H1 (cell line): ENCODE measurements around the gene ADGRD2. TPM values are rescaled to one million over a fixed set of nuclear protein-coding genes. Genes with fewer than 3 reads are reported as not detected.
A peak's percentile ranks its signal among the peaks of the same experiment; 100 is the strongest.

Experiments used
- CTCF ChIA-PET: fragments of 300-600 bp; sonication (Branson Sonifier 250); formaldehyde crosslinking; loops from one replicate; lab custom pipeline; 2021; ENCODE audit not compliant: partially characterized antibody; lab: Charles Lee
- POLR2A ChIA-PET: fragments of 300-600 bp; sonication (Branson Sonifier 250); formaldehyde crosslinking; loops from one replicate; lab custom pipeline; 2021; ENCODE audit warnings: inconsistent platforms; ENCODE audit not compliant: partially characterized antibody; lab: Charles Lee
- DNase-seq, 2 experiments: peaks; one replicate each; pipeline versions ENCODE4 v3.0.0 to v3.0.0-alpha.2; 2010 to 2022; ENCODE audit warnings: low spot score in 2 of 2, low read depth in 1 of 2, mixed read lengths in 1 of 2
- FAIRE-seq: peaks from 2 replicates; lab custom pipeline; 2011; peaks lifted over from hg19 to GRCh38; lab: Jason Lieb, UNC
- H2AFZ ChIP-seq: 2 replicates; pipeline ENCODE4 v1.8.1; 2012; ENCODE audit warnings: low read length, inconsistent platforms
- H2AK5ac ChIP-seq: 2 replicates; pipeline ENCODE4 v1.6.1; 2013; ENCODE audit warnings: low read depth, low read length
- H2BK120ac ChIP-seq: replicated peaks from 2 replicates; pipeline ENCODE3; 2013; ENCODE audit warnings: low read depth, low read length, inconsistent platforms
- H2BK12ac ChIP-seq: 2 replicates; pipeline ENCODE4 v1.6.1; 2013; ENCODE audit warnings: low read depth, low read length
- H2BK15ac ChIP-seq: 2 replicates; pipeline ENCODE4 v1.6.1; 2013; ENCODE audit warnings: low read length
- H2BK20ac ChIP-seq: 2 replicates; pipeline ENCODE4 v1.6.1; 2013; ENCODE audit warnings: low read length
- H2BK5ac ChIP-seq: 2 replicates; pipeline ENCODE4 v1.6.1; 2013; ENCODE audit warnings: low read depth, low read length
- H3K14ac ChIP-seq: 2 replicates; pipeline ENCODE4 v1.6.1; 2013; ENCODE audit warnings: inconsistent platforms; ENCODE audit not compliant: insufficient read length
- H3K18ac ChIP-seq: 2 replicates; pipeline ENCODE4 v1.6.1; 2013; ENCODE audit warnings: low read length; ENCODE audit errors: extremely low read depth
- H3K23ac ChIP-seq: 2 replicates; pipeline ENCODE4 v1.6.1; 2013; ENCODE audit warnings: inconsistent platforms; ENCODE audit not compliant: insufficient read length
- H3K23me2 ChIP-seq: 2 replicates; pipeline ENCODE4 v1.6.1; 2013; ENCODE audit warnings: low read depth, low read length
- H3K27ac ChIP-seq: 2 replicates; pipeline ENCODE4 v1.6.1; 2011; ENCODE audit warnings: low read depth, low read length, inconsistent platforms
- H3K27me3 ChIP-seq, 4 experiments: replicated peaks in 1 of 4; 1 replicate in 1 of 4; 2 replicates in 3 of 4; pipeline versions ENCODE4 v1.6.1 to v1.8.1; 2011 to 2013; ENCODE audit warnings: low read length in 3 of 4, mild to moderate bottlenecking in 3 of 4, inconsistent platforms in 2 of 4, mixed read lengths in 2 of 4, moderate library complexity in 1 of 4; ENCODE audit not compliant: control insufficient read depth in 3 of 4, insufficient read depth in 3 of 4; ENCODE audit errors: extremely low read depth in 1 of 4
- H3K36me3 ChIP-seq, 4 experiments: 2 replicates each; pipeline versions ENCODE4 v1.6.1 to v1.8.1; 2011 to 2013; ENCODE audit warnings: mild to moderate bottlenecking in 4 of 4, low read length in 3 of 4, moderate library complexity in 2 of 4, control low read depth in 1 of 4, inconsistent platforms in 1 of 4; ENCODE audit not compliant: insufficient read depth in 4 of 4, control insufficient read depth in 2 of 4
- H3K4ac ChIP-seq: replicated peaks from 2 replicates; pipeline ENCODE3; 2013; ENCODE audit warnings: low read length, low read depth, mixed read lengths, inconsistent platforms; ENCODE audit not compliant: insufficient read length
- H3K4me1 ChIP-seq, 4 experiments: replicated peaks in 1 of 4; 1 replicate in 1 of 4; 2 replicates in 3 of 4; pipeline versions ENCODE4 v1.6.1 to v1.8.1; 2011 to 2013; ENCODE audit warnings: low read length in 3 of 4, inconsistent platforms in 2 of 4, mixed read lengths in 1 of 4; ENCODE audit not compliant: insufficient read depth in 4 of 4, control insufficient read depth in 3 of 4
- H3K4me2 ChIP-seq, 2 experiments: 2 replicates each; pipeline versions ENCODE4 v1.6.1 to v1.8.1; 2011 to 2013; ENCODE audit warnings: low read depth in 2 of 2, low read length in 2 of 2, control low read depth in 1 of 2, inconsistent platforms in 1 of 2, mild to moderate bottlenecking in 1 of 2; ENCODE audit not compliant: insufficient read depth in 1 of 2
- H3K4me3 ChIP-seq, 4 experiments: fragments of 200-600, 300-600 bp in 1 of 4; sonication (generic), shearing (Covaris generic), sonication (Bioruptor Twin) in 1 of 4; 2 replicates each; pipeline versions ENCODE4 v1.5.1 to v1.8.1; 2011 to 2016; ENCODE audit warnings: low read length in 4 of 4, low read depth in 3 of 4, control low read depth in 2 of 4, inconsistent platforms in 2 of 4, mild to moderate bottlenecking in 2 of 4, mixed read lengths in 1 of 4, moderate library complexity in 1 of 4; ENCODE audit not compliant: insufficient read depth in 2 of 4; ENCODE audit errors: extremely low read depth in 1 of 4
- H3K56ac ChIP-seq: replicated peaks from 2 replicates; pipeline ENCODE3; 2013; ENCODE audit warnings: low read depth, mild to moderate bottlenecking, mixed read lengths, low read length, inconsistent platforms; ENCODE audit not compliant: insufficient read length
- H3K79me1 ChIP-seq: 2 replicates; pipeline ENCODE4 v1.6.1; 2013; ENCODE audit warnings: low read depth, low read length, control low read depth
- H3K79me2 ChIP-seq, 2 experiments: 2 replicates each; pipeline versions ENCODE4 v1.6.1 to v1.8.1; 2012 to 2013; ENCODE audit warnings: low read length in 2 of 2, mild to moderate bottlenecking in 2 of 2, inconsistent platforms in 1 of 2; ENCODE audit not compliant: insufficient read depth in 2 of 2, control insufficient read depth in 1 of 2
- H3K9ac ChIP-seq, 4 experiments: replicated peaks in 1 of 4; 1 replicate in 1 of 4; 2 replicates in 3 of 4; pipeline versions ENCODE4 v1.6.1 to v1.8.1; 2011 to 2013; ENCODE audit warnings: low read depth in 3 of 4, low read length in 3 of 4, control low read depth in 2 of 4, mild to moderate bottlenecking in 2 of 4, moderate library complexity in 2 of 4, inconsistent platforms in 1 of 4; ENCODE audit errors: extremely low read depth in 1 of 4
- H3K9me3 ChIP-seq, 2 experiments: 2 replicates each; pipeline versions ENCODE4 v1.6.1 to v1.8.1; 2012 to 2013; ENCODE audit warnings: mild to moderate bottlenecking in 2 of 2, moderate library complexity in 2 of 2, control low read depth in 1 of 2, inconsistent platforms in 1 of 2, low read depth in 1 of 2, low read length in 1 of 2, mixed read lengths in 1 of 2; ENCODE audit not compliant: insufficient read depth in 2 of 2
- H4K20me1 ChIP-seq, 2 experiments: replicated peaks in 1 of 2; 2 replicates each; pipeline versions ENCODE3 to v1.8.1; 2011 to 2013; ENCODE audit warnings: inconsistent platforms in 2 of 2, low read length in 2 of 2, mild to moderate bottlenecking in 1 of 2; ENCODE audit not compliant: insufficient read depth in 2 of 2, control insufficient read depth in 1 of 2
- H4K5ac ChIP-seq: 2 replicates; pipeline ENCODE4 v1.6.1; 2013; ENCODE audit warnings: low read length, low read depth, mixed read lengths, inconsistent platforms; ENCODE audit not compliant: insufficient read length
- H4K8ac ChIP-seq: 2 replicates; pipeline ENCODE4 v1.8.0; 2013; ENCODE audit warnings: mild to moderate bottlenecking, moderate library complexity, low read length, inconsistent platforms; ENCODE audit not compliant: insufficient read depth; ENCODE audit errors: extremely low read depth
- H4K91ac ChIP-seq: replicated peaks from 2 replicates; pipeline ENCODE3; 2013; ENCODE audit warnings: low read length, mixed read lengths, inconsistent platforms; ENCODE audit not compliant: insufficient read length
- GTF2F1 ChIP-seq: IDR thresholded peaks from 2 replicates; pipeline ENCODE4 v1.6.1; 2012; ENCODE audit warnings: low read depth, low read length, improper control_type of control experiment, borderline replicate concordance
- JUN ChIP-seq: IDR thresholded peaks from 2 replicates; pipeline ENCODE4 v1.6.1; 2011; ENCODE audit warnings: low read depth, mild to moderate bottlenecking, improper control_type of control experiment, low read length
- JUND ChIP-seq: IDR thresholded peaks from 2 replicates; pipeline ENCODE4 v1.6.1; 2011; ENCODE audit warnings: mild to moderate bottlenecking, improper control_type of control experiment, low read length
- POLR2AphosphoS5 ChIP-seq: IDR thresholded peaks from 2 replicates; pipeline ENCODE4 v1.6.1; 2011; ENCODE audit warnings: low read depth, low read length
- RNF2 ChIP-seq: fragments of 200-900, 300-1000 bp; sonication (generic); IDR thresholded peaks from 2 replicates; pipeline ENCODE4 v1.7.1; 2016; ENCODE audit warnings: borderline replicate concordance, low read depth, mild to moderate bottlenecking, antibody characterized with exemption, low read length; ENCODE audit not compliant: poor library complexity, severe bottlenecking; ENCODE audit errors: missing control alignments
- SAP30 ChIP-seq: fragments of 300-600 bp; sonication (generic); IDR thresholded peaks from 2 replicates; pipeline ENCODE4 v1.7.1; 2012; ENCODE audit warnings: low read length, moderate library complexity, mild to moderate bottlenecking, inconsistent platforms; ENCODE audit not compliant: insufficient read depth, insufficient replicate concordance
- SP1 ChIP-seq: IDR thresholded peaks from 2 replicates; pipeline ENCODE4 v1.6.1; 2011; ENCODE audit warnings: low read depth, low read length
- SP2 ChIP-seq: IDR thresholded peaks from 2 replicates; pipeline ENCODE4 v1.6.1; 2012; ENCODE audit warnings: mild to moderate bottlenecking, low read length, inconsistent platforms
- SP4 ChIP-seq: IDR thresholded peaks from 2 replicates; pipeline ENCODE4 v1.6.1; 2012; ENCODE audit warnings: low read length, inconsistent platforms
- TEAD4 ChIP-seq: IDR thresholded peaks from 2 replicates; pipeline ENCODE4 v1.6.1; 2012; ENCODE audit warnings: low read depth, low read length, inconsistent platforms, mixed read lengths
- WGBS, 2 experiments: shearing (Covaris generic) in 1 of 2; methylation state at CpG; one replicate each; pipeline versions ENCODE4 v1.1.6 to v1.1.7; 2013 to 2015; ENCODE audit warnings: low lambda C conversion rate in 2 of 2, mixed read lengths in 2 of 2, inconsistent platforms in 1 of 2, low coverage in 1 of 2, missing lambda C conversion rate in 1 of 2; ENCODE audit not compliant: insufficient replicate concordance in 2 of 2, insufficient coverage in 1 of 2, insufficient read length in 1 of 2; ENCODE audit errors: extremely low coverage in 1 of 2, missing lambda C conversion rate in 1 of 2; 5-methylcytosine and 5-hydroxymethylcytosine counted together
- polyA plus RNA-seq, 7 experiments: library from polyadenylated mRNA; depleted of rRNA in 3 of 7; stranded (reverse) in 5 of 7; unstranded in 2 of 7; fragments of >200 nt in 5 of 7; fragments of 200-250 nt in 2 of 7; gene quantifications; 1 replicate in 5 of 7; 2 replicates in 1 of 7; 4 replicates in 1 of 7; pipeline versions ENCODE4 v1.2.1 to v1.2.3, GENCODE V29; 2011 to 2013; ENCODE audit warnings: missing spikeins in 2 of 7, mixed read lengths in 2 of 7
- total RNA-seq: library from RNA; stranded (reverse); fragmentation: NEBNext Ultra II Directional; extraction: Animal tissue kit (Norgen Biotek cat#: 25700); gene quantifications from 2 replicates; pipeline ENCODE4 v1.2.1, GENCODE V29; 2021
- TF ChIP-seq, protein P1 (sequence below): IDR thresholded peaks from 2 replicates; pipeline ENCODE4 v1.6.1; 2012; ENCODE audit warnings: inconsistent platforms

ADGRD2 gene
- total and polyA plus RNA-seq, 2 of the 8 experiments (the other 6 are each of a cell fraction or from before 2014, with no cell fraction given), result 0.41 to 1.4 TPM

DNA sequence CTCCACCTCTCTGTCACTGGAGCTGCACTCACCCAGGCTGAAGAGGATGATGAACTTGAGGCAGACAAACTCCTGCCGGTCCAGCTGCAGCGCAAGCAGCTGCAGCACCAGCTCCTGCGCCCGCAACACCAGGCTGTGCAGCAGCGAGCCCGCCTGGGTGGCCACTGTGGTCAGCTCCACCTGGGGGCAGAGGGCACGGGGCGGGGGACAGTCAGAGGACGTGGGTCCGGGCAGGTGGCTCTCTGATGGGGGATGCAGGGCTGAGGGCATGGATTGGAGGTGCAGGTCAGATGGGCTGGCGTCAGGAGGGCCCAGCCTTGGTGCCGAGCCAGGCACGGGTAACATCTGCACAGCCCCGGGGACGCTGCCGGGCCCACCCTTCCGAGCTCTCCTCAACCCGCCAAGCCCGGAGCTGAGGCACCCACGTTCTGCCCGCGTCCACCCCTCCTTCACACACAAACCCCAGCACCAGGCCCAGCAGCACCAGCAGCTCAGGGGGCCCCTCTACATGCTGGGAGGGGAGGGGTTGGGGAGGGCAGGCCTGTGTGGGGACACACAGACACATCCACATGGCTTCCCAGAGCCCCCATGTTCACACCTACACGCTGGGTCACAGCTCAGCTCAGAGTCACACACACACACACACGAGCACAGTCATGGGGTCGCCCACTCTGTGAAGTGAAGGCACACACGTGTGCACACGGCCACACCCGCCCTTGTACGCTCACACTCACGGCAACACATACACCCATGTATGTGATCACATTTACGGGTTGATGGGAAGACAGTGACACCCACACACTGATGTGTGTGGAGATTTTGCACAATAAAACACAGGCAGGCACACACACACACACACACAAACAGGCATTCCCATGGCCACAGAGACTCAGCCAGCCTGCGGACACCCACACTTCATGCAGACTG is 41.1 kb downstream of the ADGRD2 start:
- Histone ChIP-seq H3K79me1 (no peaks in the 10 kb centered on the region), H3K23me2 (no peaks in the 10 kb centered on the region; the same call in 1 of the 2 replicates), H3K14ac (no peak overlapping the region), H3K4ac (no peak overlapping the region), H3K27me3 (peaks cover 0 to 6% (median 2%) of the 10 kb centered on the region in 4 experiments; a peak in 4 of 7 replicates), H3K18ac (no peak overlapping the region), H3K4me3 (no peak overlapping the region), H2BK20ac (no peak overlapping the region), H3K9me3 (no peaks in the 10 kb centered on the region), H2BK5ac (peak overlapping the region; percentile 35; the same call in 1 of the 2 replicates), H2AFZ (no peak overlapping the region), H4K8ac (no peak overlapping the region; the same call in none of the 2 replicates), H2BK15ac (peak overlapping the region; percentile 81; the same call in 1 of the 2 replicates), H2BK120ac (no peak overlapping the region), H4K5ac (no peak overlapping the region), H2AK5ac (no peak overlapping the region), H4K20me1 (peaks cover 0 to 2% of the 10 kb centered on the region in 2 experiments), H3K4me1 (peaks cover 0 to 12% (median 3%) of the 10 kb centered on the region in 4 experiments; a peak in 3 of 7 replicates), H3K4me2 (no peak overlapping the region), H3K36me3 (no peaks in the 10 kb centered on the region), H2BK12ac (peak overlapping the region; percentile 9; the same call in 1 of the 2 replicates), H3K27ac (no peak overlapping the region), H3K56ac (no peak overlapping the region), H3K9ac (no peak overlapping the region), H4K91ac (no peak overlapping the region), H3K79me2 (no peaks in the 10 kb centered on the region), H3K23ac (no peak overlapping the region)
- FAIRE-seq (no peak), DNase-seq (no peak)
- ChIA-PET POLR2A (no interaction called here), CTCF (interaction anchor here (0.7 to 2.2 kb wide), 2 partner anchors 14 to 982 kb away, joined by 3 to 11 read pairs; no protein-coding TSS in a partner anchor)
- 92% methylated on average over 32 of the region's 32 CpGs; no CpG with 5 or more reads in 1 of the 2 experiments for WGBS, 2 experiments
- TF ChIP-seq SAP30, result no peak
- no peak for TF ChIP-seq GTF2F1
- no peak for TF ChIP-seq POLR2AphosphoS5
- no peak for TF ChIP-seq SP1
- no peak for TF ChIP-seq JUND
- TF ChIP-seq, protein P1, sequence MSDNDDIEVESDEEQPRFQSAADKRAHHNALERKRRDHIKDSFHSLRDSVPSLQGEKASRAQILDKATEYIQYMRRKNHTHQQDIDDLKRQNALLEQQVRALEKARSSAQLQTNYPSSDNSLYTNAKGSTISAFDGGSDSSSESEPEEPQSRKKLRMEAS, result no peak
- TF ChIP-seq SP4, result no peak
- TF ChIP-seq SP2, result no peak
- TF ChIP-seq RNF2, result no peak
- TF ChIP-seq TEAD4, result no peak
- TF ChIP-seq JUN, result no peak
